ENCODE results near the gene BHLHE40. TPM values are rescaled to one million over a fixed set of nuclear protein-coding genes. Genes with fewer than 3 reads are reported as not detected.
A peak's percentile ranks its signal among the peaks of the same experiment; 100 is the strongest.

The BHLHE40 gene
- total RNA-seq, 3 donors from 2014 or later = 40.2 to 45.5 (median 42.9) TPM

DNA sequence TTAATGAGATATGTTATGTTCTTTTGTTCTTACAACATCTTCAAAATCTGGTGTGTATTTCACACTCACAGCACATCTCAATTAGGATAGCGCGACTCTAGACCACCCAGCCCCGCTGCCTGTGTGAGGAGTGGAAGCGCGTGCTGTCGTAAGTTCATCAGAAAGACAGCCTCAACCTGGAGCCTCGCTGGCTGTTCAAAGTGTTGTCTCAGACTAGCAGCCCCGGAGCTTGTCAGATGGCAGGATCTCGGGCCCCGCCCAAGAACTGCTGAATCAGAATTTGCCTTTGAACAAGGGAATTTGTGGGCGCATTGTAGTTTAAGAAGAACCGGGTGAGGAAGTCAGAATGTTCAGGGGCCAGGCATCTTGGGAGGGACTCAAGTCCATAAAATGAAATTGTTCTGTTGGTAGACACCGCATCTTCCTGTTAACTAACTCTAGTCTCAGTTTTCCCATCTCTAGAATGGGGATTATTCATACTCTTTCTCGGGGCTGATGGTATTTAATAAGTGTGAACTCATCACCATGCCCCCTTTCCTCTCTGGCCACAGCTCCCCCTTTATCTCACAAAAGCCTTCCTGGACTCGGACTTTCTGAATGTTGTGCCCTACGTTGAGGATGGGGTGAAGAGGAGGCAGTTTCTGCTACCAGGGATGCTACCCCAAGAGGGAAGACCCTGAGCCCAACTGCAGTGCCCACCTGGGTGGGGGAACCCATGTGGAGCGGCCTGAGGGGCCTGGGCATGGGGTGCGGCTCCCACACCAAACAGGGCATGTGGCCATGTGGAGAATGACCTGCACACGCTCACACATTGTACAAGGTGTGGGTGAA lies 40.4 kb downstream of the BHLHE40 start:
- no peaks in the 10 kb centered on the region for H3K9me3 ChIP-seq
- ATAC-seq (no peak), DNase-seq (peak; percentile 56 to 79 (median 56))
- no peak overlapping the region for H3K4me3 ChIP-seq
- peaks cover 17% of the 10 kb centered on the region for H3K4me1 ChIP-seq (ENCODE audit: low read depth)
- no peaks in the 10 kb centered on the region for H3K36me3 ChIP-seq (ENCODE audit: low read depth)
- intact Hi-C loops (cut with DNase I, micrococcal nuclease) = loop anchor here in 1 of 2 donors (10.0 kb wide), 1 partner anchor 305 kb away; no protein-coding TSS in a partner anchor
- TF ChIP-seq, protein P1, sequence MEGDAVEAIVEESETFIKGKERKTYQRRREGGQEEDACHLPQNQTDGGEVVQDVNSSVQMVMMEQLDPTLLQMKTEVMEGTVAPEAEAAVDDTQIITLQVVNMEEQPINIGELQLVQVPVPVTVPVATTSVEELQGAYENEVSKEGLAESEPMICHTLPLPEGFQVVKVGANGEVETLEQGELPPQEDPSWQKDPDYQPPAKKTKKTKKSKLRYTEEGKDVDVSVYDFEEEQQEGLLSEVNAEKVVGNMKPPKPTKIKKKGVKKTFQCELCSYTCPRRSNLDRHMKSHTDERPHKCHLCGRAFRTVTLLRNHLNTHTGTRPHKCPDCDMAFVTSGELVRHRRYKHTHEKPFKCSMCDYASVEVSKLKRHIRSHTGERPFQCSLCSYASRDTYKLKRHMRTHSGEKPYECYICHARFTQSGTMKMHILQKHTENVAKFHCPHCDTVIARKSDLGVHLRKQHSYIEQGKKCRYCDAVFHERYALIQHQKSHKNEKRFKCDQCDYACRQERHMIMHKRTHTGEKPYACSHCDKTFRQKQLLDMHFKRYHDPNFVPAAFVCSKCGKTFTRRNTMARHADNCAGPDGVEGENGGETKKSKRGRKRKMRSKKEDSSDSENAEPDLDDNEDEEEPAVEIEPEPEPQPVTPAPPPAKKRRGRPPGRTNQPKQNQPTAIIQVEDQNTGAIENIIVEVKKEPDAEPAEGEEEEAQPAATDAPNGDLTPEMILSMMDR (IDR thresholded peaks at IDR 0.05) = no peak

DNA sequence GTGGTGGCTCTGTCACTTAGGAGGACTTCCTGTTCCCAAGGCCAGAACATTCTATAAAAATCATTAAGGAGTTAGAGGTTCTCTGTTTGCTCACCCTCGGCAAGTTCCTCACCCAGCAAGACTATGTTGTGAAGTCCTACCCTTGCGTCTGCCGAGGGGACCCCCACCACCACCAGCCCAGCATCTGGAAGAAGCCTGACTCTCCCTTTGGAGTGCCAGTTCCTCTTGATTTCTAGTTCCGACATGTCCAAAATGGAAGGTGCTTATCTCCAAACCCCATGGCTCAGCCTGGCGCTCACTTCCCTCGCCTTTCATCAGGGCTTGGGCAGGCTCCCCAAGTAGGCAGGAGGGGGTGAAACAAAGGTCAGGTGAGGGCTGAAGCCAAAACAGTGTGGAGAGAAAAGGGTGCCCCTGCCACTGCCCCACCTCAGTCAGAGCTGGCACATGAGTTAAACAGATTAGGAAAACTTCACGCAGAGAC lies 41.0 kb downstream of the BHLHE40 start:
- no peaks in the 10 kb centered on the region for H3K9me3 ChIP-seq
- H3K4me3 ChIP-seq = no peak overlapping the region
- H3K4me1 ChIP-seq (ENCODE audit: low read depth) = peaks cover 17% of the 10 kb centered on the region
- TF ChIP-seq, protein P1 (IDR thresholded peaks at IDR 0.05) = no peak
- H3K36me3 ChIP-seq (ENCODE audit: low read depth) = no peaks in the 10 kb centered on the region
- DNase-seq (no peak), ATAC-seq (no peak)
- intact Hi-C loops (cut with DNase I, micrococcal nuclease) = loop anchor here in 1 of 2 donors (10.0 kb wide), 1 partner anchor 305 kb away; no protein-coding TSS in a partner anchor

DNA sequence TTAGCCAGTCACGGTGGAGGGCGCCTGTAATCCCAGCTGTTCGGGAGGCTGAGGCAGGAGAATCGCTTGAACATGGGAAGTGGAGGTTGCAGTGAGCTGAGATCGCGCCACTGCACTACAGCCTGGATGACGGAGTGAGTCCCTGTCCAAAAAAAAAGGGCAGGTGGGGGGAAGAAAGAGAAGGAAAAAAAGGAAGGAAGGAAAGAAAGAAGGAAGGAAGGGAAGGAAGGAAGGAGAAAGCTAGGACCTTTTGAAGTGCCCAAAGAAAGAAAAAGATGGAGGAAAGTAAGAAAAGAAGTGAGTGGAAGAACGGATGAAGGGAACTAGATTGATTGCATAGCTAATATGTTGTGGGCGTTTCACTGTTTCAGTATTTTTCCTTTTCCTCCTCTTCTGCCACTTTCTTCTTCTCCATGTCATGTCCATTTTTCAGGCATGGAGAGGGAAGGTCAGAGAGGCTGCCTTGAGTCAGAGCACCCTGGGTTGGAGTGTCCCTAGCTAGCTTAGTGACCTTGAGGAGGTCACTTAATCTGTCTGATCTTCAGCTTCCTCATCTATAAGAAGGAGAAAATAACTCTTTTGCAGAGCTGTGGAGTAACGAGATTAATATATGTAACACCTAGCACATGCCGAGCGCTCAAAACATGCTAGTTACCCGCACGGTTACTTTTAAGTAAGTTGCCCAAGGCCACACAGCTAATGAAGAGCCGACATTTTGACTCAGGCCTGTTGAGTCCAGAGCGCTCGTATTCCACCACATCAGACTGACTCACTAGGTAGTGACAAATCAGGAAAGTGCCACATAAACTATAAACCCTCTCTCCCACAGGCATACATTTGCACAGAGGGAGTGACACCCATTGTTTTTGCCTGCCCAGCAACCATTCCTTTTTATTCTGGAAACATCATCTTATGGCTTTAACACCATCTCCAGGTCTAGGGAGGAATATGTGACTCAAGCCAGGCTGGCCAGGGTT lies 42.2 kb downstream of the BHLHE40 start:
- intact Hi-C loops (cut with DNase I, micrococcal nuclease) = loop anchor here in 1 of 2 donors (10.0 kb wide), 1 partner anchor 307 kb away; no protein-coding TSS in a partner anchor
- Histone ChIP-seq H3K36me3 (ENCODE audit: low read depth) (no peaks in the 10 kb centered on the region), H3K9me3 (no peaks in the 10 kb centered on the region), H3K4me3 (no peak overlapping the region), H3K4me1 (ENCODE audit: low read depth) (peaks cover 18% of the 10 kb centered on the region)
- DNase-seq = no peak
- ATAC-seq = peak; percentile 72
- TF ChIP-seq, protein P1 (IDR thresholded peaks at IDR 0.05) = no peak

DNA sequence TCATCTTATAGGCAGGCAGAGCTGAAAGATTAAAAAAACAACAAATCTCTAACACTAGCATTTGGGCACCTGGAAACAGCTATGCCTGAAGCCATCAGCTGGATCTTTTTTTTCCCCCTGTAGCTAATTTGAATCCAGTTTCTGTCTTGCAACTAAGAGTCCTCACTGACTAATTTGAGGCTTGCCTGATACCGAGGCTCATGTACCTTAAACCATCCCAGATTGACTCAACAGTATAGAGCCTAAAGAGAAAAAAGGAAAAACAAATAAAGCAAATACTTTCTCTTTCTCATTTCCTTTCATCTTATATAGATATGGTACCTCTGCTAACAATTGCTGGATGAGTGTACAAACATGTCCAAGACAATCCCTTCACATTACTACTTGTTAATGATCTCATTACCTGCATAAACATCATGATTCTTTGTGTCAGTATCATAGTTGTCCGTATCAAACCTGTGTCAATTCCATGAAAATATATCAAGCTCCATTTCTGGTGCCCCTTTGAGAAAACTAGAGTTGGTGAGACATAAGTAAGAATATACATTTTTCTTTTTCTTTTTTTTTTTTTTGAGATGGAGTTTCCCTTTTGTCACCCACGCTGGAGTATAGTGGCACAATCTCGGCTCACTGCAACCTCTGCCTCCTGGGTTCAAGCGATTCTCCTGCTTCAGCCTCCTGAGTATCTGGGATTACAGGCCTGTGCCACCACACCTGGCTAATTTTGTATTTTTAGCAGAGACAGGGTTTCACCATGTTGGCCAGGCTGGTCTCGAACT lies 43.1 kb downstream of the BHLHE40 start:
- intact Hi-C loops (cut with DNase I, micrococcal nuclease) = loop anchor here in 1 of 2 donors (10.0 kb wide), 1 partner anchor 308 kb away; no protein-coding TSS in a partner anchor
- ATAC-seq (no peak), DNase-seq (no peak)
- Histone ChIP-seq H3K36me3 (ENCODE audit: low read depth) (no peaks in the 10 kb centered on the region), H3K4me3 (no peak overlapping the region), H3K9me3 (no peaks in the 10 kb centered on the region), H3K4me1 (ENCODE audit: low read depth) (peaks cover 17% of the 10 kb centered on the region)
- TF ChIP-seq, protein P1 (IDR thresholded peaks at IDR 0.05) = no peak

All from mucosa of descending colon (tissue), 3 donors.